SK-N-MC (cell line): ENCODE measurements around the gene ACVR2B.

Source experiments
- EZH2 ChIP-seq: fragments of 200-600 bp; sonication (generic); IDR thresholded peaks from one replicate; pipeline ENCODE4 v1.6.1; 2017; ENCODE audit warnings: antibody characterized with exemption
- FOXP2 ChIP-seq: optimal IDR thresholded peaks from 2 replicates; pipeline ENCODE3; 2011; ENCODE audit warnings: mild to moderate bottlenecking, moderate library complexity; ENCODE audit not compliant: insufficient read depth; ENCODE audit errors: extremely low read length, control extremely low read depth
- POLR2AphosphoS5 ChIP-seq: IDR thresholded peaks from 2 replicates; pipeline ENCODE4 v1.6.1; 2012; ENCODE audit warnings: mild to moderate bottlenecking, low read depth, low read length, borderline replicate concordance

DNA sequence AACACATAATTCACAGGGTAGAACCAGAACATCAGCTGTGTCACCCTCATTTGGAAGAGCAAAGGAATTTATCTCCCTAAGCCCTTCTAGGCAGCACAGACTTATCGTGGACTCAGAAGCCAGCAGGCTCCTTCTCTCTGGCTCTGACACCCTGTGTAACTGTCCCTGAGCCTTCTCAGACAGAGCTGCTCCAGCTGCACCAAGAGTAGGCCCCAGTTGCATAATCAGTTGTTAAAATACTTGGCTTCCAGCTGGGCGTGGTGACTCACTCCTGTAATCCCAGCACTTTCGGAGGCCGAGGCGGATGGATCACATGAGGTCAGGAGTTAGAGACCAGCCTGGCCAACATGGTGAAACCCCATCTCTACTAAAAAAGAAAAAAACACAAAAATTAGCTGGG lies 49.4 kb upstream of the ACVR2B start:
- no peak for TF ChIP-seq POLR2AphosphoS5
- TF ChIP-seq EZH2: no peak
- TF ChIP-seq FOXP2: no peak
